GM12875 (cell line): ENCODE results near the gene ARHGEF6.

ENCODE experiments used
- H3K4me3 ChIP-seq: one replicate; pipeline ENCODE4 v1.5.1; 2011; ENCODE audit warnings: low read depth, low read length, control low read depth
- TF ChIP-seq, protein P1 (sequence below): IDR thresholded peaks from 2 replicates; pipeline ENCODE4 v1.5.1; 2011; ENCODE audit warnings: low read depth, mild to moderate bottlenecking, control low read depth, inconsistent platforms, low read length, moderate library complexity, borderline replicate concordance; ENCODE audit not compliant: insufficient read depth

Gene ARHGEF6

GRCh38 chrX:136630881-136631280 is 149.9 kb downstream of the ARHGEF6 start:
- H3K4me3 ChIP-seq: no peak overlapping the region
- TF ChIP-seq, protein P1, sequence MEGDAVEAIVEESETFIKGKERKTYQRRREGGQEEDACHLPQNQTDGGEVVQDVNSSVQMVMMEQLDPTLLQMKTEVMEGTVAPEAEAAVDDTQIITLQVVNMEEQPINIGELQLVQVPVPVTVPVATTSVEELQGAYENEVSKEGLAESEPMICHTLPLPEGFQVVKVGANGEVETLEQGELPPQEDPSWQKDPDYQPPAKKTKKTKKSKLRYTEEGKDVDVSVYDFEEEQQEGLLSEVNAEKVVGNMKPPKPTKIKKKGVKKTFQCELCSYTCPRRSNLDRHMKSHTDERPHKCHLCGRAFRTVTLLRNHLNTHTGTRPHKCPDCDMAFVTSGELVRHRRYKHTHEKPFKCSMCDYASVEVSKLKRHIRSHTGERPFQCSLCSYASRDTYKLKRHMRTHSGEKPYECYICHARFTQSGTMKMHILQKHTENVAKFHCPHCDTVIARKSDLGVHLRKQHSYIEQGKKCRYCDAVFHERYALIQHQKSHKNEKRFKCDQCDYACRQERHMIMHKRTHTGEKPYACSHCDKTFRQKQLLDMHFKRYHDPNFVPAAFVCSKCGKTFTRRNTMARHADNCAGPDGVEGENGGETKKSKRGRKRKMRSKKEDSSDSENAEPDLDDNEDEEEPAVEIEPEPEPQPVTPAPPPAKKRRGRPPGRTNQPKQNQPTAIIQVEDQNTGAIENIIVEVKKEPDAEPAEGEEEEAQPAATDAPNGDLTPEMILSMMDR: no peak

GRCh38 chrX:136629084-136629750 is 151.5 kb downstream of the ARHGEF6 start:
- TF ChIP-seq, protein P1: no peak
- no peak overlapping the region for H3K4me3 ChIP-seq

DNA sequence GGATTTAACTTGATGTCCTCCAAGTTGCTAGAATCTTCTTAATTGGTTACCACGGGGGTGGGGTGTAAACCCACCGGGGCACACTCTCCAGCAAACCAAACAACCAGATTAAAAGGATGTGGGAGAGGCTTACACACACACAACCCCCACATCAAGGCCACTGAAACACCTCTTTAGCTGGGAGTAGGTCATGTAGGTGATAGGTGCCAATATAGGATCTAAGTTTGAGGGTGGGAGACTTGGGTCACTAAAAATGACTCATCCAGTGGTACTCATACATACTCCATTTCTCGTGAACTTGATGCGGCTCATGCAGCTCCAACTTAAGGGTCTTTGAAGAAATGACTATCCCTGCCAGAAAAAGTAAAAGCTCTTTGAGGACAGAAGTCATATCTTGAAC is 153.3 kb downstream of the ARHGEF6 start:
- no peak overlapping the region for H3K4me3 ChIP-seq
- TF ChIP-seq, protein P1: no peak

DNA sequence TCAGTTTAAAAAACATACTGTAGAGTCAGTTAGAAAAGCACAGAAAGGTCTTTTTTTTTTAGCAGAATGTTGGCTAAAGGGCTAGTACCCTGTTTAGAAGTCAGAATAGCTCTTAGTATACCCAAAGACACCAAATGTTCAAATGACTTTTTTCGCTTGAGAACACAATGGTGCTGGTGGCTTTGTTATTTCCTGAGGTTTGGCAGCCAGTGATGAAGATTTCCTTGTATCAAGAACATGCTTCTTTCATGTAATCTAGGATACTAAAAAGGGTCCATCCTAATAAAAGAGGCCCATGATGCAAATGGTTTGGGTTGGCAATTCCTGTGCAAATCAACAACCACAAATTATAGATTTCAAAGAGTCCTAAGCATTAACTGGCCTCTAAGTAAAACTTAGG is 153.8 kb downstream of the ARHGEF6 start:
- TF ChIP-seq, protein P1: no peak
- H3K4me3 ChIP-seq: no peak overlapping the region

- TF ChIP-seq, protein P1: no peak
Observed at GRCh38 chrX:136626237-136626636, 154.5 kb downstream of the ARHGEF6 start.

GRCh38 chrX:136625246-136625645 is 155.5 kb downstream of the ARHGEF6 start:
- TF ChIP-seq, protein P1: no peak
- H3K4me3 ChIP-seq: no peak overlapping the region

More at GRCh38 chrX:136626237-136626636, 154.5 kb downstream of the ARHGEF6 start:
- H3K4me3 ChIP-seq: no peak overlapping the region

- no peak overlapping the region for H3K4me3 ChIP-seq
- TF ChIP-seq, protein P1: no peak
Observed at GRCh38 chrX:136623396-136623795, 157.3 kb downstream of the ARHGEF6 start.
